Inflammatory macrophage treated with lipopolysaccharide for 1 hour (primary cell): ENCODE data around the gene HPS1.

ENCODE experiments used
- DNase-seq, 2 donors: peaks; one replicate each; pipeline ENCODE4 v3.0.0-alpha.2; 2020 to 2022

HPS1 gene

DNA sequence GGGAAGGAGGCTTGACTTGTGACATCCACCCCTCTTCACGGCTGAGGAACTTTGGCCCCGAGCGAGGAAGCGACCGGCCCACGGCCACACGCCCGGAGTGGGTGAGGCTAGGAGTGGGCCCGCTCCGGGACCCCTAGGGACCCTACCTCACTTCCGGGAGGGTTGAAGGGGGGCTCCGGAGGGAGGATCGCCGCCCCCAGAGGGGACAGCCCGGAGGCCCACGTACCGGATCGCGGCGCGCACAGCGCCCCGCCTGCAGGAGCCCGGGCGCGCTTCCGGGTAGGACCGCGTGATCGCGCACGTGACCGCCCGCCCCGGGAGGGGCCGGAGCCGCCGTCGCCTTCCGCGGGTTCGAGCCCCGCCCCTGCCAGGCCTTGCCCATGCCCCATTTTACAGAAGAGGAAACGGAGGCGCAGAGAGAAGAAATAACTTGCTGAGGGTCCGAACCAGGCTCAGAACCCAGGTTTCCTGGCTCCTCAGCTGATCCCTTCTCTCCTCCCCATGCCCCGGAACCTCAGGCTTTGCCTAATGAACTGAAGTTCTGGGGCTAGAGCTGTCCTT, at the start of gene HPS1:
TSS of gene HPS1 (minus strand) at position 275 of the 561 bp plus-strand sequence. CDS start 3,695 bp downstream, outside the sequence.
- peak; percentile 73 to 83 for DNase-seq

DNA sequence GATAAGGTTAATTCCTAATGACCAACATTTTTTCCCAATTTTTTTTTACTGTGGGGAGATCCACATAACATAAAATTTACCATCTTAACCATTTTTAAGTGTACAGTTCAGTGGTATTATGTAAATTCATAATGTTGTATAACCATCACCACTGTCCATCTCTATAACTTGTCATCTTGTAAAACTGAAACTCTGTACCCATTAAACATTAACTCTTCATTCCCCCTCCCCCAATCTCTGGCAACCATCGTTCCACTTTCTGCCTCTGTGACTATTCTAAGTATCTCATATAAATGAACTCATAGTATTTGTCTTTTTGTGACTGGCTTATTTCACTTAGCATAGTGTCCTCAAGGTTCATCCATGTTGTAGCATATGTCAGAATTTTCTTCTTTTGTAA, 46.0 kb upstream of the HPS1 start:
- DNase-seq, result no peak

- no peak for DNase-seq
Measured at GRCh38 chr10:98489561-98490481, 43.1 kb upstream of the HPS1 start.

GRCh38 chr10:98488669-98489430, 42.1 kb upstream of the HPS1 start:
- DNase-seq, result no peak

- DNase-seq, result no peak
Measured at GRCh38 chr10:98487649-98488048, 40.9 kb upstream of the HPS1 start.

DNA sequence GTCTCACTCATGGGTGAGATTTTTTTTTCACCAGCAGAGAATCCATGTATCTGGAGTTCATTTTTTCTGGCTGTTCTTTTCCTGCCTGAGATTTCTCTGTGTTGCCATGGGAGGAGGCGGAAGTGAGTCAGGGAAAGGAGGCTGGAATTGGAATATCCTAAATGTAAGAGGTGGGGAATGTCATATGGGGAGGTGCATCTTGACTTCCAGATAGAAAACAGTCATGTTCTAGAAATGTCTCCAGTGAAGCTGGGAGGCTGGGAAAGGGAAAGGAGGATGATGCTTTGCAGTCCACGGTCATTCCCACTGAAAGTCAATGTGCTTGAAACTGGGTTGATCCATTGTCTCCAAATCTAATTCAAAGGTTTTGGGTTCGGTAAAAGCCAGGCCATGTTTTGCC, 39.7 kb upstream of the HPS1 start:
- no peak for DNase-seq

GRCh38 chr10:98485959-98486358, 39.2 kb upstream of the HPS1 start:
- no peak for DNase-seq

GRCh38 chr10:98483658-98484057, 36.9 kb upstream of the HPS1 start:
- no peak for DNase-seq

GRCh38 chr10:98482096-98482495, 35.4 kb upstream of the HPS1 start:
- no peak for DNase-seq

- no peak for DNase-seq
Measured at GRCh38 chr10:98481404-98481945, 34.7 kb upstream of the HPS1 start.

DNA sequence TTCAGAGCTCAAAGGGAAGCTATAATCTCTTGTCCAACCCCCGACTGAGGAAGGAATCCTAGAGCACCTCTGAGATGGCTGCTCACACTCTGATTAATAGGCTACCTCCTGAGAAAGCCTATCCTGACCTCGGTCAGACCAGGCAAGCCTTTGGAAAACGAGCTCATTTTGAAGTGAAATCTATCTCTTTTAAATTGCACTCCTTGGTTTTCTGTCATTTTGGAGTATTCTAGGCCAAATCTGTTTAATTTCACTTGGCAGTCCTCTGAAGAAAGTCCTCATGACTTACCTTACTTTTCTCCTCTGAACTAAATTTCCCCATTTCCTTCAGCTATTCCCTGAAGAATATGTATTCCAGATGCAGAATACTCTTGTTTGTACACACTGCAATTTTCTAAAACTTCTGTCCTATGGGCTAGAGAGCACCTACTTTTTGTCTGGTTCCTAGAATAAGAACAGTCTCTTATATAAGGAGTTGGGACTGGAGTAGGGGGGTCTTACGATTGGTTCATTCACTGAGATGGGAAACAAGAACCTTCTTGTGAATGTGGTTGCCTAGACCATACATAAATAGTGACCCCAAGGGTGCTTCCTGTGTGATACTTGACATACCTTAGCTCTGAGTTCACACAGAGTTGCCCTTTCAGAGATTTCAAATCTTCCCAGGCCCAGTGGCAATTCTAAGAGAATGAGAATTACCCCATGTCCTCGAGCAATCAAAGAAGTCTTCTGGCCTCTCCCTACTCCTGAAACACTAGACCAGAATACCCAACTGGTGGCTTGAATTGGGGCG, 31.9 kb upstream of the HPS1 start:
- DNase-seq, result no peak

DNA sequence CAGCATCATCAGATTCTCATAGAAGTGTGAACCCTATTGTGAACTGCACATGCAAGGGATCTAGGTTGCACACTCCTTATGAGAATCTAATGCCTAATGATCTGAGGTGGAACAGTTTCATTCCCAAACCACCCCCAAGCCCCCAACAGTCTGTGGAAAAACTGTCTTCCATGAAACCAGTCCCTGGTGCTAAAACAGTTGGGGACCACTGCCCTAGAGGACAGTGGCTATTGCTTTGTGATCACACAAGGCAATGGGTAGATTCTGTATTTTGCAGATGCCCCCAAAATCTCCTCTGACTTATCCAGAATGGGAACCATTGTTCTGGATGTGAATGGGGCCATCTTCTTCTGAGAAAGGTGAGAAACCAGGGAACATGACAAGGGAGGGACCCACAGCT, 31.1 kb upstream of the HPS1 start:
- no peak for DNase-seq

GRCh38 chr10:98474628-98475027, 27.9 kb upstream of the HPS1 start:
- no peak for DNase-seq

DNA sequence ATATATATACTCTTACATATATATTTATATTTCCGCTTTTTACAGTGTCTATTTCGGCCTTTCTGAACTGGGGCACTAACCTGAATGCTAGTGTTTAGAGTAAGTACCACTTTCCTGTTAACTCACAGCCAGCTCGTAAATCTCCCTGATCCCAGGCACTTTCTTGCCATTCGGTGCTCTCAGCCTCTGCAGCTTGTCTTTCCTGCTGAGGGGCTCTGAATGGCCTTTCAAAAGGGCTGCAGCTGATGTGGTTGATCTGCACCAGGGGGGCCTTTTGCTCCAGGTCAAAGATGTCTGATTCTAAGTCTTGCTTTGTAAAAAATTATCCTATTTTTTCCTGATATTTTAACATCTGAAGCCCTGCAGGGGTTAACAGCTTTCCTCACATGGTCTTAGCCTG, 25.5 kb upstream of the HPS1 start:
- no peak for DNase-seq

DNA sequence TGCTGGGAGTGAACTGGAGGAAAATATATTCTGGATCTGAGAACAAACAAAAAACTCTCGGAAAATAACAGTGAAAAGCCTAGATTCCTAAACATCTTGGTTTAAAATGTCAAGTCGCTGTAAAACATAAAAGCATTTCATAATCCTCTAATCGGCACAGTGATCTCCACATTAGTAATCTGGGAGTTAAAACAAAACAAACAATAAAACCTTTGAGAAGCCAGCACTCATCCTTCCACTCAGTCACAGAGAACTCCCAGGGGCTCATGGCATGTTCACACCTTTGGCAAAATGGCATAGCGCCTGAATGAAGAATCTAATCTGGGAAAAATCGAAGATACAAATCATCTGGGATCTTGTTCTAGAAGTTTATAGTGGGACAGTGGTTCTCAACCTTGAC, 24.1 kb upstream of the HPS1 start:
- no peak for DNase-seq

DNA sequence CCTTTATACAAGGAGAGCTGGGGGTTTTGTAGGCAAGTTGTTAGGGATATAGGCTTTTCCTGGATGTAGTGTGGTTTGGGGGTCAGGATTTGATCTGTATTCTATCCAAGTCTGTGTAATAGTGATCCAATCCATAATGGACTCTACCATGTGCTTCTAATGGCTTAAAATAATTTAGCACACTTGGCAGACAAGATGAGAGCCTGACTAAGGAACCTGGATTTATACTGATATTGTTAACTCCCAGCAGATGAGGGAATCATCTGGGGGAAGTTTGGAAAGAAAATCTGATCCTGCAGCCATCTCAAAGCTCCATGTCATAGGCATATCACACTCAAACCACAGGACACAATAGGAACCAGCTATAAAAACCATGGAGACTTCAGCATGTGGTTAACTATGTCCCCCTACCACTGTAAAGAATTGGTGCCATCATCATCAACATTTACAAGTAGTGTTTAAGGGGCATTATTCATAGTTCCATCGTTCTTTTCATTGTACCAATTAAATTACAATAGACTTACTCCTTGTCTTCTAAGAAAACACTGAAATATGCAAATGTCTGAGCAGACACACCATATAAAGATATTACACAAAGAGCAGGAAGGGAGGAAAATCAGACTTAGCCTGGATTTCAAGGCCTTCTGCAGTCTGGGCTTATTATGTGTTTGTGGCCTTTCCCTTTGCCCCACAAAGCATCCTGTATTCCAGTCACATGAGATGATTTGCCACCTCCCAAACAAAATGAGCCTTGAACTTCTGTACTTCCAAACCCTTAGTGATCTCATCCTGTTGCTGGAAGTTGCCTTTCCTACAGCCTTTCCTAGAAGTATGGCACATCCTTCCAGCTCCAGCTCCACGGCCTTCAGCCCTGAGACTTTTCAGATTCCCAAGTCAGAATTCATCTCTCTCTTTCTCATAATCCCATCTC, 22.5 kb upstream of the HPS1 start:
- no peak for DNase-seq

GRCh38 chr10:98467506-98468318, 21.0 kb upstream of the HPS1 start:
- peak; percentile 67 to 85 for DNase-seq

GRCh38 chr10:98466861-98467505, 20.2 kb upstream of the HPS1 start:
- DNase-seq, result no peak

DNA sequence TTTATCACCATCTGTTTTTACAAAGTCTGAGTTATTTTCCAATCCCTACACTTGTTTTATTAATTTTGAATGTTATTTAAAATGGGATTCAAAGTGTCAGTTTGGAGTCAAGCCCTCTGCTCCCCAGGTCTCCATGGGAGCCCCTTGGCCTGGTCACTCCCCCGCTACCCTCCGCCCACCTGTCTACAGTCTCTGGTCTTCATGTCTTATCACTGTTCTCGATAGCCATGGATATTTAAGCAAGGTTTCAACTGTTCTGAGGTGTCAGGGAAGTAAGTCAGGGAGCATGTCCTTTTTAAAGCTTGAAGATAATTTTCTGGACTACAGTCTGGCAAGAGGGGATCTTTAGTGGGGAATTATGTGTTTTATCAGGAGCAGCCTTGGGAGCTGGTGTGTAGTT, 19.1 kb upstream of the HPS1 start:
- DNase-seq, result no peak
